Colon (tissue), 2 donors: Measurements from ENCODE around the gene CNTNAP3B.
A peak's percentile ranks its signal among the peaks of the same experiment; 100 is the strongest.
"Not testable (repeated sequence)": the region's sequence is repeated elsewhere in the genome, so short reads cannot be mapped to it uniquely, and the experiment has no call there.

Experiments
- FAIRE-seq: peaks from 2 replicates; lab custom pipeline; 2012; peaks lifted over from hg19 to GRCh38; lab: Jason Lieb, UNC
- donor health status: control.
- donor health status: control.

CNTNAP3B gene

DNA sequence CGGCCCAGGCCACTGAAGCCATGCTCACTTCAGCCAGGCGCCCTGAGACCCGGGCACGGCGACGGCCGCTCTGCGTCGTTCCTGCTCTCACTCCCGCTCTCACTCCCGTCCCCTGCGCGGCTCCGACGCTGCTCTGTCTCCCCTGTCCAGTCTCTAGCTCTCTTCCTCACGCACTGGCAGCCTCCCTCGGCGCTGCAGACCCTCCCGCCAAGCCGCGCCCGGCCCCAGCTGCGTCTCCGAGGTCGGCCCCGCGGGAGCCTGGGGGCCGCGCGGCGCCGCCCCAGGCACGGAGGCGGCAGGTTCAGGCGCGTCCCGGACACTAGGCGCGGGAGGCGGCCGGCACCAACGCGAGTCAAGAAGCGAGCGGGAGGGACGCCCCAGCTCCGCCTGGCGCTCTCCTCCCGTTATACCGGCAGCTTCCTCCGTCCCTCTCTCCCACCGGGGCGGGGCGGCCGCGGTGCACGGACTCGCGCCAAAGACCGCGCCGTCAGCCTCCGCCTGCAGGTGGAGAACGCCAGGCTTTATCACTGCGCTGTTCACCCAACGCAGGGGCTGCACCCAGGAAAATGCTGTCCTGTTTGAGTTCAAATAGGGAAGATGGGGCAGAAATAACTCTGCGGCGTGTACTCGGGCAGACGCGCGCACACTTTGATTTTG is at the start of gene CNTNAP3B:
TSS of gene CNTNAP3B (minus strand) at position 354 of the 657 bp plus-strand sequence. CDS start at position 22, 332 bp downstream.
- not testable (repeated sequence) for FAIRE-seq

DNA sequence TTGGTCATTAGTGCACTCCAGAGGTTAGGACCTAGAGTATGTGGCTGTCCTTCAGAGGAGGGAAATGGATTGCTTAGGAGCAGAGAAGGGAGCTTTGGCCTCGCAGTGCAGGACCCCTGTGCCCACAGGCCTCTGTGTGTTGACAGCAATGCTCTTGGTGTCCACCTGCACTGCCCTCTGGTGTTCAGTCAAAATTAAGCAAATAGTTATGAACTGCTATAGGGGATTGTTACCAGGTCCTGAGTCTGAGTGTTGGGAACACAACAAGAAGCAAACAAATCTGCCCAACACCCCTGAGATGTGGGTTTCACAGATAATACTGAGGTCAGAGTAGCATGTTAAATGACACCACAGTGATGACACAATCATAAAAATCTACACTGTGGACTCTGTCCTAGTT is 31.1 kb upstream of the CNTNAP3B start:
- FAIRE-seq = not testable (repeated sequence)

DNA sequence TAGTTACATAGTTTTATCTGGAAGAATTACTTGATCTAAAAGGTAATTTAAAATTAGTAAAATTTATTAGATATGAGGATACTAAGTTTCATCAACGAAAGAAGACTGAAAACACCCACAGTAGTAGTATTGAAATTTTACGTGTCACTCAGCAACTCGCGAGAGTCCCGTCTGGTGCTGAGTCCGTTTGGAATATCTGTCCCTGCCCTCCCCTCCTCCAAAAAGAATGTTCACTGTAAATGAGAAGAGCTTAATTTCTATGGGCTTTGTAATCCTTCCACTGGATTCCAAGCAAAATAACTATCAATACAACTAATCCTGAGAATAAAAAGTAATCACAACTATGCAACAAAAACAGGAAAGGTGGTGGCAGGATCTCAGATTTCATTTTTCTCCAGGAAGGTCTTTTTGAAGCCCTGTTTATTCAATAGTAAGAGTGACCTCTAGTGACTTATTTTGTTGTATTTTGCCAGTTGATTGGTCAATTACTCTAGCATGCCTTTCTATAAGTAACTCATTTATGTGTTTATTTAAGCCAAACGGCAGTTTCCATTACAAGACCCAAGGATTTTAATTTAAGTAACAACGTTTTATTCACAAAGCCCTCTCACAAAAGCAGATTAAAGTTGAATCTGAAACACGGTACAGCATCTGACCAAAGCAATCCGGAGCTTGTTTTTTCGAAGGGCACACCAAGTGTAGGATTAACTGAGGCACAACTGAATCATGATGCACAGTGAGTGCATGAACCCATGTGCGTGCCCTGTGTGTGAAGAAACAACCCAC is 2.0 kb downstream of the CNTNAP3B start:
- not testable (repeated sequence) for FAIRE-seq

DNA sequence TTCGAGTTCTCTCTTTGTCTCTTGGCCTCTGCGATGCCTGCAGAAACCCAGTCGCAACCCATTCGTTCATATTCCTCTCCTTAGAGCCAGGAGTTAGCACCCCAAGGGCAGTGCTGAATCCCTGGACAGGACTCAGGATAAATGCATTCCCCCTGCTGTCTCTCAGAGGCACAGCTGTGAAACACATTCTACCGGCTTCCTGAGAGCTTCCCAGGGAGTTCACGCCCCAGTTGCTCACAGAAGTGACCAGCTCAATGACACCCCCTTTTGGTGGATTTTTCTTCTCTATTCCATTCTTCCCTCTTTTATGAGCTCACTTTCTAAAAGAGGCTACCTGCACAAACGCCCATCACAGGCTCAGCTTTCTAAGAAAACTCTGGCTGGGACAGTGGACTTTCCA is 8.2 kb downstream of the CNTNAP3B start:
- not testable (repeated sequence) for FAIRE-seq

DNA sequence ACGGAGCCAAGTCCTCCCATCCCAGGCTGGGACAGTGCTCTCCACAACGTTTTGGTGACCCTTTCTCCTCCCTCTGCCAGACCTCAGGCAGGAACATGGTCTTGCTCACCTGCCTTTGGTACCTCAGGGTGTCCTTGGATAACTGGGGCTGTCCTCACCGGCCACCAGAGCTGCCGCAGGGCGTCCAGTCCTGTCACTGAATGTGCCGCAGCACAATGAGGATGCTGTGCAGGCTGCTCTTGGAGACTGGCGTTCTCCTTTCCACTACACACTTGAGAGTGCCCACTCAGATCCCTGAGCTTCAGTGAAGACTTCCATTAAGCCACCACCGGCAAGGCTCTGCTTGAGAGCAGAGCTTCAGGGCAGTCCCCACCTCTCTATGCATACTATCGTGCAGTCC is 33.3 kb downstream of the CNTNAP3B start:
- FAIRE-seq = not testable (repeated sequence)

- FAIRE-seq = not testable (repeated sequence)
These were observed 44.7 kb downstream of the CNTNAP3B start for GRCh38 chr9:42084559-42084952.

DNA sequence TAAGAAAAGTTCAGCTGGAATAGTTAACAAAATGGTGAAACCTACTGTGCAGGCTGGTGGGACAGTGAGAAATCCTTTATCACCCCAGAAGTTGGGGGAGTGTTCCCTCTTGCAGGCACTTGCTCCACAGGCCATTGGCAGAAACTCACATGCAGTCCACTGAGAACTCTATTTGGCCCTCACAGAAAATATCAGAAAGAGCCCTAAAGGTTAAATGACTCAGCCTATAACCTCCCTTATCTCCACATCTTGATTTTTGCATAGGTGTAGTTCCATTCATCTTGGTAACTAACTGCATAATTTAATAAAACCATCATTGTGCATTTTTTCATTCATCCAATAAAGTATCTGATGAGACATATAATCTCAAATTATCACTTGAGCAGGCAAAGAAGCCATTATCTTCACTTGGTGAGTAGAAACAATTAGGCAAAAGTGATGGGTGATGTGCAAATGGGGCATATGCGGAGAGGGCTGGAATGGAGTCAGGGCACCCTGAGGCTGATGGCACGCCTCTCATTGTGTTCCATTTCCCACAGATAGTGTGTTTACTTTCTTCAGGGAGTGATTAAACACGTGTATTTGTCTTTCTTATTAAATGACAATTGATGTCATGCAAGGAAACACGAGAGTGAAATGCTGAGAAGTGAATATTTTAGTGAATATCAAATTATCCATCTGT is 45.2 kb downstream of the CNTNAP3B start:
- FAIRE-seq = not testable (repeated sequence)

DNA sequence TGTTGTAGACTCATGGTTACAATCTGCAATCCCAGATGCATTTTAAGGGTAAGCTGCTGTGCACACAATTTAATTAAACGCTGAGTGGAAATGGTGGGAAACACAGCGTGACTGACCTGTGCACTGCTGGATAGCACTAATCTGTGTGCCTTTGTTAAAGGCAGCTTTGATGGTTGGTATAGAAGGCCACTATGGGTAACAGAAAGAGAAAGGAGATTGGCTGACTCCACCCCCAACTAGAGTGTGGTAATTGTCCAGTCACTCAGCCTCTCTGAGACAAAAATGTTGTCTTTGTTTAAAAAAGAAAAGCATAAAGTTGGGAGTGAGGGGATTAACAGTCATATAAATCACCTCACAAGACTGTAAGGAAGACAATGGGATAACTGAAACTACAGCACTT is 48.9 kb downstream of the CNTNAP3B start:
- FAIRE-seq = not testable (repeated sequence)

GRCh38 chr9:42074868-42075267 is 54.4 kb downstream of the CNTNAP3B start:
- not testable (repeated sequence) for FAIRE-seq

DNA sequence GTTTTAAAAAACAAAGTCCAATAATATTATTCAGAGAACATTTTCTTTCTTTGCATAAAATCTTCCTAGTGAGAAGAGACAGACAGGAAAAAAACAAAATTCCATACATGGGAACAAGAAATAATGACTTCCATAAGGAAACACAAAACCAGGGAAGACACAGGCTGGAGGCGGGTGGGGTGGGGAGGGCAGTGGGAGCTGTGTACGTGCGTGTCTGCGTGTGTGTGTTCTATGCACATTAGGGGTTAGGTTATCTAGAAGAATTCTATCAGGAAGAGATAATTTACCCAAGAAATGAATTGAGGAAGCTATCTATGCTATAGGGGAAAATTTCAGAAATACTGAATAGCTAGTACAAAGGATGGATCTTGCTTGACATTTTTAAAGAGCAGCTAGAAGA is 58.2 kb downstream of the CNTNAP3B start:
- not testable (repeated sequence) for FAIRE-seq

DNA sequence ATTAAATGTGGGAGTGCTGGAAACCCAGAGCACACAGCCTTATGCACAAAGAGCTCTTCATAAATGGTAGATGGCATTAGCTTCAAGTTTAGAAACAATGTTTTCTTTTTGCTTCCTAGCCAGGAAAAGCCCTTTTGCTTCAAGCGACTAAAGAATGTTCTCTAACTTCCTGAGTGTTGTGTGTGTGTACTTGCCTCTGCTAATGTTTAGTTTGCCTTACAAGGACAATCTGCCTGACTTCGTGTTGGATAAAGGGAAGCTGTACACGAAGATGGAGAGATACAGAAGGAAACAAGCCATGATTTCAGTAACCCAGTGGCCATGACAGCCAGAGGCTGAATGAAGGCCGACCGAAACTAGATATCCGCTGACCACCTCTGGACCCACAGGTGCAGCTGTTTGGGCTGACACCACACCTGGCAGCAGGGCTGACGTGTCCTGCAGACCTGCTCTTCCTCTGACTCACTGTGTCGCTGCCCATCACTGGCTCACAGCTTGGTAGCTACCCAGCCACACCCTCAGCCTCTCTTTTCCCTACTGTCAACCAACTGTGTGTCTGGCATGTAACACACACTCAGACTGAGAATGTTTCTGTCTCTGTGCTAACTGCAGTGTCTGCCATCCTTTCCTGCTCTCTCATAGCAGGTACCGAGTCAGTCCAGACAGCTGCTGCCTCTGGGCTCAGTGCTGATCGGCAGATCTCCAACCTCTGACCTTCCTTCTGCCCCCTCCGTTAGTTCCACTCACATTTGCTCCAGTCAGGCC is 59.0 kb downstream of the CNTNAP3B start:
- FAIRE-seq = peak; percentile 94

DNA sequence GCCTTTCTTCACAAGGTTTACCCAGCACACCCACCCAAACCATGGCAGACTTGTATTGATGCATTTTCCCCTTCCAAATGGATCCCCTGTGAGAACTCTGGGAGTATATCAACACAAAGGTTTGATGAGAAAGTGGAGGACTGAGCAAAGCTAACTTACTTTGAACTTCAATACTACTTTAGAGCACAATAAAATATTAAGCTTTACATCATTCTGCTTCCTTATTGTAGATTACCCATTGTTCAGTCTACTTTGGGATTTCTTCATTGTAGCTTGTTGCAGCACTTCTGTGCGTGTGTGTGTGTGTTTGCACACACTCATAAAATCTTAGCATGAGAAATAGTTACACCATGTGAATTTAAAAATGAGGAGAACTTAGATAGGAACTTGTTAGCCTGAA is 75.4 kb downstream of the CNTNAP3B start:
- not testable (repeated sequence) for FAIRE-seq

- not testable (repeated sequence) for FAIRE-seq
These were observed 78.5 kb downstream of the CNTNAP3B start for GRCh38 chr9:42050701-42051100.

GRCh38 chr9:42044422-42045010 is 84.7 kb downstream of the CNTNAP3B start:
- FAIRE-seq = not testable (repeated sequence)

DNA sequence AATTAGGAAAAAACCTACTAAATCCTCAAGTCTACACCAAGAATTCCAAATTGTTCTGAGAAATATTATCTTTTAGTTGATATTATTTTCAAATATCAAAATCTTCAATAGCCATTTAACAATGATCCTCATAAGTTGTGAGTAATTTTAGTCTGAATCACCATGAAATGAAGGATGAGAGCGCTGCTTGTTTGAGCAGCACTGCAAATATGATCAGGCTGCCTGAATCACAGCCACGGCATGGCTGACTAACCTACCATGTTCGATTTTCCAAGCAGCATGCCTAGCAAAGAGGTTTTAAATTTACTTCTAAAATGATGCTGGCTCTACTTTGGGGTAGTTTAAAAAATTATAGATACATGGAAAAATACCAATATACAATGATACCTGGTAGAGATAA is 95.7 kb downstream of the CNTNAP3B start:
- not testable (repeated sequence) for FAIRE-seq

GRCh38 chr9:42020639-42021038 is 108.6 kb downstream of the CNTNAP3B start:
- not testable (repeated sequence) for FAIRE-seq

DNA sequence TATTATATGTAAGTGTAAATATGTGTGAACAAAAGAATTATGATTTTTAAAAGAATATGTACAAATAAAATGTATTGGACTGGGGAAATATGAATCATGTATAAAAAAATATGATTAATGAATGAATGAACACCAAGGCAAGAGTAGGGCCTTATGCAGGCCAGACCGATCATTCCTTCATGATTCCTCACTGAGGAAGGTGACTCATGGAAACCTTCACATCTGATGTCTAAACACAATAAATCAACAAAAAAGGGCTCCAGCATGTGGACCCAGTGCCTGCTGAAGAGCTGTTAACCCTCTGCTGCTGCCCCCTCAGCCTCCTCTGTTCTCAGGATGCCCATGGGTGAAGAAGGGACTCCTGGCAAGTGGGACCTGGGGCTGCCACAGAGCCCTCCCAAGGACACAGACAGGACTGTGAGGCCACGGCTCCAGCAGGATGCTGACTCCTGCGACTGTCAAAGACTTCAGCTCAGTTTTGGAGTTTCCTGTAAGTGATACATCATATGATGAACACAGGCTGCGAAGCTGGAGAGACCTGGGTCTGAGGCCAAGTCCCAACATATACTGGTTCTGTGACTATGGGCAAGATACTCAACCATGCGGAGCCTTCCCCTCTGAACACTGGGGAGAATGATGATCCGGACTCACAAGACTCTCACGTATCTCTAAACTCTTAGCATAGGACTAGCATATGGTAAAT is 110.9 kb downstream of the CNTNAP3B start:
- not testable (repeated sequence) for FAIRE-seq

- not testable (repeated sequence) for FAIRE-seq
These were observed 114.9 kb downstream of the CNTNAP3B start for GRCh38 chr9:42014317-42014716.

DNA sequence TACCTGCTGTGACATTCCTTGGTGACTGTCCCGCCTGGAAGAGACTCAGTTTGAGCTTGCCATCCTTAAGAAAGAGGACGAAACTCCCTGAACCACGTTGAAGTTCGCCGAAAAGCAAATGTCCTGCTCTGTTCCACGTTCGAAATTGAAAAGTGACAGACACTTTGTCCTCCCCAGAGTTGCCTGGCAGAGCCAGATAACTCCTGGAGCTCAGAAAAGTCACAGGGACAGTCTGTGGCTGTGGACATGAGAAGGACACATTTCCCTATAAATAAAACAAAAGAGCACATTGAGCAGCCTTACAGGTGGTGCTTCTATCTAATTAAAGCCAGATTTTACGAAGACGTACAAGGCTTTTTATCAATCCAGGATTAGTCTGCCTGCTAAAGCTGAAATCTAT is 137.6 kb downstream of the CNTNAP3B start:
- not testable (repeated sequence) for FAIRE-seq

- not testable (repeated sequence) for FAIRE-seq
These were observed 149.0 kb downstream of the CNTNAP3B start for GRCh38 chr9:41980271-41980670.
